ENCODE measurements around the gene MEIOB. TPM values are rescaled to one million over a fixed set of nuclear protein-coding genes. Genes with fewer than 3 reads are reported as not detected.

Gene MEIOB
- total RNA-seq, 1 donor from 2014 or later, result not detected

DNA sequence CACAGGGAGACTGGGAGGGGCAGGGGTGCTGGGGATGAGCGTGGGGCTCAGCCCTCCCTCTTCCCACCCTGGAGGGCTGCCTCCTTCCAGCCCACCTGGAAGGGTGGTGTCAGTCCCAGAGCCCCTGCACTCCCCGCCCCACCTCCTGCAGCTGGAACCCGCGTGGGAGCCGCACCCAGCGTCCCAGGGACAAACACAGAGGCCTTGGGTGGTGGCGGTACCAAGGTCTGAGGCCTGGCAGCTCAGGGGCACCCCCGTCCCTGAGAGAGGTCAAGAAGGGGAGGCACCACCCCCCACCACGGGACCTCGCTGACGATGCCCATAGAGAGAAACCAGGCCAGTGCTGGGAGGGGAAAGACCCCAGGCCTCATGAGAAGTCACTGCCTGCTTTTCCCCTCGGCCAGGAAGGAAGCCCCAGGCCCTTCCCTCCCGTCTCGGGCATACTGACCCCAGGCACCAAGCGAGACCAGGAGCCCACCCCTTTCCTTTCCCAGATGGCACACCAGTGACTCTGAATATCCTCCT is 42.2 kb upstream of the MEIOB start:
- POLR2A ChIA-PET, result no interaction called here
- intact Hi-C loops (cut with micrococcal nuclease), result no loop called here
- Mint-ChIP-seq H3K4me3 (no peak overlapping the region), H3K27ac (no peak overlapping the region), H3K9me3 (no peaks in the 10 kb centered on the region), H3K4me1 (no peaks in the 10 kb centered on the region), H3K27me3 (peaks cover 21% of the 10 kb centered on the region), H3K36me3 (ENCODE audit: low read depth) (no peaks in the 10 kb centered on the region)
- no peak for ATAC-seq (ENCODE audit: low read depth)
- CTCF ChIA-PET, result no interaction called here
- DNase-seq, result no peak
- TF ChIP-seq, protein P1, sequence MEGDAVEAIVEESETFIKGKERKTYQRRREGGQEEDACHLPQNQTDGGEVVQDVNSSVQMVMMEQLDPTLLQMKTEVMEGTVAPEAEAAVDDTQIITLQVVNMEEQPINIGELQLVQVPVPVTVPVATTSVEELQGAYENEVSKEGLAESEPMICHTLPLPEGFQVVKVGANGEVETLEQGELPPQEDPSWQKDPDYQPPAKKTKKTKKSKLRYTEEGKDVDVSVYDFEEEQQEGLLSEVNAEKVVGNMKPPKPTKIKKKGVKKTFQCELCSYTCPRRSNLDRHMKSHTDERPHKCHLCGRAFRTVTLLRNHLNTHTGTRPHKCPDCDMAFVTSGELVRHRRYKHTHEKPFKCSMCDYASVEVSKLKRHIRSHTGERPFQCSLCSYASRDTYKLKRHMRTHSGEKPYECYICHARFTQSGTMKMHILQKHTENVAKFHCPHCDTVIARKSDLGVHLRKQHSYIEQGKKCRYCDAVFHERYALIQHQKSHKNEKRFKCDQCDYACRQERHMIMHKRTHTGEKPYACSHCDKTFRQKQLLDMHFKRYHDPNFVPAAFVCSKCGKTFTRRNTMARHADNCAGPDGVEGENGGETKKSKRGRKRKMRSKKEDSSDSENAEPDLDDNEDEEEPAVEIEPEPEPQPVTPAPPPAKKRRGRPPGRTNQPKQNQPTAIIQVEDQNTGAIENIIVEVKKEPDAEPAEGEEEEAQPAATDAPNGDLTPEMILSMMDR (IDR thresholded peaks at IDR 0.05), result no peak

DNA sequence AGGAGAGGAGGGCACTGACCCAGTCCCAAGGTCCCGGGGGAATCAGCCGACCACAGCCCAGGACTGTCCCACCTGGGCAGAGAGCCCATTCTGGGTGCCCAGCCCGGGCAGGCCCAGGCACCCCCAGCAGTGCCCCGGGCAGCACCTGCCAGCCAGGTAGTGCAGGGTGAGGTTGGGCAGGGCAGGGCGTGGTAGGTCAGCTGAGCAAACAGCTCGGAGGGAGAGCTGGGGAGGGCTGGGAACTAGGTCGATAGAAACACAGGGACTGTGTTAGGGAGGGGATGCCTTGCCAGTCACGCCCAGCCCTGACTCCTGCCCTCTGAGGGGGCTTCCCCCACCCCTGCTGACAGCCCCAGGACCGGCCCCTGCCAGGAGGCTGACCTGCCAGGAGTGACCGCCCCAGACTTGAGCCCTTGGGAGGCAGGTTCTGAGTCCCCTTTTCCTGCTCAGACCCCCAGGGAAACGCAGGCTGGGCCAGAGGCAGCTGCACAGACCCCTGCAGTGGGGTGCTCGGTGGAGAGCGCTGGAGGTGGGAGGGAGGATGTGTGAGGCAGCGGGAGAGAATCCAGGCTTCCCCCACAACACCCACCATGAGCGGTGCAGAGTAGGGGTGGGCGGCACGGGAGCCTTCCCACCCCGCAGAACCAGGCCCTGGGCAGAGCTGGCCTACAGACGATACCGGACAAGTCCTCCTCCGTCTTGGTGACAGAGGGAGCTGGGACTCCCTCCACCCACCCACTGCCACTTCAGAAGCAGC is 41.5 kb upstream of the MEIOB start:
- intact Hi-C loops (cut with micrococcal nuclease), result no loop called here
- Mint-ChIP-seq H3K27me3 (peaks cover 20% of the 10 kb centered on the region), H3K27ac (no peak overlapping the region), H3K4me3 (no peak overlapping the region), H3K36me3 (ENCODE audit: low read depth) (no peaks in the 10 kb centered on the region), H3K4me1 (no peaks in the 10 kb centered on the region), H3K9me3 (no peaks in the 10 kb centered on the region)
- ATAC-seq (ENCODE audit: low read depth) (no peak), DNase-seq (no peak)
- ChIA-PET POLR2A (no interaction called here), CTCF (no interaction called here)
- TF ChIP-seq, protein P1 (IDR thresholded peaks at IDR 0.05), result no peak

DNA sequence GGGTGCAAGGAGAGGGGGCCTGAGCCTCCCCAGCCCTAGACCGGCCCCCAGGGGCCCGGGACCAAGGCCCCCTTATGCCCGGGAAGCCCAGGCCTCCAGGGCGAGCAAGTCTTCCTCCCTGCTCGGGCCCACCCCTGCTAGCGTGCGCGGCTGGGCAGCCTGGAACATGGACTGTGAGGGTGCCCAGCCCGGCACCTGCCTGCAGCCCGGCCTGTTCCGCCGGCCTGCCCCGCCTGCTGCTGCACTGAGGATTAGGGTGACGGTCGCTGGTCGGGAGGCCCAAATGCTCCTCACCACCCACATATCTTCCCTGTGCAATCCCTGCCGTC is 40.2 kb upstream of the MEIOB start:
- Mint-ChIP-seq H3K4me1 (no peaks in the 10 kb centered on the region), H3K27me3 (peaks cover 22% of the 10 kb centered on the region), H3K9me3 (no peaks in the 10 kb centered on the region), H3K4me3 (no peak overlapping the region), H3K27ac (no peak overlapping the region), H3K36me3 (ENCODE audit: low read depth) (no peaks in the 10 kb centered on the region)
- intact Hi-C loops (cut with micrococcal nuclease), result no loop called here
- DNase-seq (no peak), ATAC-seq (ENCODE audit: low read depth) (no peak)
- CTCF ChIA-PET, result no interaction called here
- POLR2A ChIA-PET, result no interaction called here
- TF ChIP-seq, protein P1 (IDR thresholded peaks at IDR 0.05), result no peak

DNA sequence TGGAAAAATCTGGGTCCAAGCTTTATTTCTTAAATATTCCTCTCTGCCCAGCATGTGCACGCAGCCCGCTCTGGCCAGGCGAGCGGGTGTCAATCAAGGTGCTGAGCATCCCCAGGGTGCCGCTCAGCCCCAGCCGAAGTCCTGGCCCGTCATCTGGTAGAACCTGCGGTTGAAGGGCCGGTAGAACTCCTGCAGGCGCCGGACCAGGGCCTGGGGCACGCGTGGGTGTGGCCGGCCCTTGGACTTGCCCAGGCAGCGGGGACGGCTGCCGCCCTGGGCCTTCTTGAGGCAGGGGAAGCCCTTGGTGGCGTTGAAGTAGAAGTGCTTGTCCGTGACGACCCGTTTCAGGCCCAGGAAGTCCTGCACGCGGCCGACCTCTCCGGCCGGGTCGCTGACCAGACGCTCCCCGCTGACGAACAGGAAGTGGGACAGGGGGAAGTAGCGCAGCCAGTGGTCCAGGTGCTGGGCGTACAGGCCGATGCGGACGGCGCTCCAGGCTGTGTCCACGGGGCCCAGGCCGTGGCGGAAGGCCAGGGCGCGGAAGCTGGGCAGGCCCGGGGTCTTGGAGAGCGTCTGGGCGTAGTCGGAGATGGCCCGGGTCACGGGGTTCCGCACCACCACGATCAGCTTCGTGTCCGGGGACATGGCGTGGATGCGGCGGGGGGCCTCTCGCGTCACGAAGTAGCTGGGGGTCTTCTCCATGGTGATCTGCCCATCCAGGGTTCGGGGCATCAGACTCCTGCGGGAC is 39.7 kb upstream of the MEIOB start:
- H3K27me3 Mint-ChIP-seq, result peaks cover 20% of the 10 kb centered on the region
- intact Hi-C loops (cut with micrococcal nuclease), result no loop called here
- H3K4me3 Mint-ChIP-seq, result no peak overlapping the region
- ChIA-PET POLR2A (no interaction called here), CTCF (no interaction called here)
- TF ChIP-seq, protein P1 (IDR thresholded peaks at IDR 0.05), result no peak
- no peaks in the 10 kb centered on the region for H3K4me1 Mint-ChIP-seq
- no peak for DNase-seq
- H3K27ac Mint-ChIP-seq, result no peak overlapping the region
- no peaks in the 10 kb centered on the region for H3K9me3 Mint-ChIP-seq
- no peaks in the 10 kb centered on the region for H3K36me3 Mint-ChIP-seq (ENCODE audit: low read depth)
- no peak for ATAC-seq (ENCODE audit: low read depth)

DNA sequence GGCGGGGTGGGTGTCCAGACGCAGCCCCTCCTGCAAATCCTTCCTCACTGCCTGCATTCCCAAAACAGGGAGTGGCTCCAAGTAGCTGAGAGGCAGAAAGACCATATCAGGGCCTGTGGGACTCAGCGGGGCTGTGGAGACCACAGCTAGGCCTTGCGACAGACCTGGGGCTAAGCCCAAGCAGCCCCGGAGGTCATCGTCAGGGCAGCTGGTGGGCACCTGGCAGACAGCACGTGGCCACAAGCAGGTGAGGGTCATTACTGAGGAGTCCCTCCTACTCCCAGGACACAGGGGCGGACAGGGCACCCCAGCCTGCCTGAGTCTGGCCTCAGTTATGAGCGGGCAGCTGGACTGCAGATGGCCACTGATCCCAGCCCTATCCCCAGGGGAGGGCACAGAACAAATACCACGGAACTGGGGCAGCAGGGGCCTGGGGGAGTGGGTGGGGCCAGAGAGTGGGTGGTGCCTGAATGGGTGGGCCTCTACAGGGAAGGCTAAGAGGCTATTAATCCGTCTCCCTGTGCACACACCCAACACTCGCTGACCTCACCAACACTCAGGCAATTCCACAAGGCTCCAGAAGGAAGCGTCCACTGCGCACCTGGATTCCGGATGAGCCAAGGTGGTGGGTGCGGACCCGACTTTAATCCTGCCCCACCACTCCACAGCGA is 37.7 kb upstream of the MEIOB start:
- CTCF ChIA-PET, result no interaction called here
- Mint-ChIP-seq H3K9me3 (no peaks in the 10 kb centered on the region), H3K36me3 (ENCODE audit: low read depth) (no peaks in the 10 kb centered on the region), H3K27me3 (peaks cover 7% of the 10 kb centered on the region), H3K4me1 (no peaks in the 10 kb centered on the region), H3K4me3 (no peak overlapping the region), H3K27ac (no peak overlapping the region)
- POLR2A ChIA-PET, result no interaction called here
- TF ChIP-seq, protein P1 (IDR thresholded peaks at IDR 0.05), result no peak
- intact Hi-C loops (cut with micrococcal nuclease), result no loop called here
- DNase-seq (no peak), ATAC-seq (ENCODE audit: low read depth) (no peak)

Measured in activated B cell treated with CpG ODN at 0.5 μM for 24 hours (primary cell).